NCI-H128 (cell line): Measurements from ENCODE around the gene FAM107B.
"Not testable (repeated sequence)": the region's sequence is repeated elsewhere in the genome, so short reads cannot be mapped to it uniquely, and the experiment has no call there.

Source experiments
- DNase-seq: peaks from one replicate; lab custom pipeline; 2025; ENCODE audit not compliant: unreplicated experiment; lab: John Stamatoyannopoulos, UW

Gene FAM107B

GRCh38 chr10:14604181-14605142 is 170.2 kb downstream of the FAM107B start:
- peak; percentile 30 for DNase-seq

GRCh38 chr10:14603534-14604102 is 171.1 kb downstream of the FAM107B start:
- DNase-seq, result no peak

- no peak for DNase-seq
Observed at GRCh38 chr10:14602807-14603533, 171.7 kb downstream of the FAM107B start.

GRCh38 chr10:14601872-14602725 is 172.6 kb downstream of the FAM107B start:
- no peak for DNase-seq

- DNase-seq, result no peak
Observed at GRCh38 chr10:14601326-14601725, 173.4 kb downstream of the FAM107B start.

GRCh38 chr10:14600065-14600464 is 174.6 kb downstream of the FAM107B start:
- no peak for DNase-seq

- DNase-seq, result no peak
Observed at GRCh38 chr10:14598809-14599764, 175.6 kb downstream of the FAM107B start.

GRCh38 chr10:14595526-14596182 is 179.0 kb downstream of the FAM107B start:
- DNase-seq, result no peak

GRCh38 chr10:14594878-14595525 is 179.7 kb downstream of the FAM107B start:
- DNase-seq, result no peak

GRCh38 chr10:14593806-14594205 is 180.9 kb downstream of the FAM107B start:
- DNase-seq, result no peak

GRCh38 chr10:14592566-14592965 is 182.1 kb downstream of the FAM107B start:
- no peak for DNase-seq

- DNase-seq, result no peak
Observed at GRCh38 chr10:14592026-14592425, 182.7 kb downstream of the FAM107B start.

- not testable (repeated sequence) for DNase-seq
Observed at GRCh38 chr10:14588938-14589294, 185.8 kb downstream of the FAM107B start.

GRCh38 chr10:14588084-14588937 is 186.4 kb downstream of the FAM107B start:
- DNase-seq, result no peak

- no peak for DNase-seq
Observed at GRCh38 chr10:14587540-14588083, 187.1 kb downstream of the FAM107B start.

GRCh38 chr10:14586901-14587300 is 187.8 kb downstream of the FAM107B start:
- no peak for DNase-seq
